ENCODE measurements around the gene KRTAP4-11. TPM values are rescaled to one million over a fixed set of nuclear protein-coding genes. Genes with fewer than 3 reads are reported as not detected.
"Not testable (repeated sequence)": the region's sequence is repeated elsewhere in the genome, so short reads cannot be mapped to it uniquely, and the experiment has no call there.

The KRTAP4-11 gene
- total RNA-seq, 1 experiment from 2014 or later, result not detected

- not testable (repeated sequence) for H2AFZ ChIP-seq (ENCODE audit: low read length); H2BK20ac ChIP-seq (ENCODE audit: low read depth, low read length, poor library complexity, severe bottlenecking); H2BK120ac ChIP-seq (ENCODE audit: low read depth, low read length, poor library complexity, severe bottlenecking); H3K9me3 Mint-ChIP-seq; H3K4me3 Mint-ChIP-seq; H3K18ac ChIP-seq (ENCODE audit: insufficient read length, low read depth, low read length); H3K9ac ChIP-seq (ENCODE audit: extremely low read depth, insufficient read length, low read length); H3K27ac ChIP-seq (ENCODE audit: insufficient read length, low read depth, low read length); H2BK5ac ChIP-seq (ENCODE audit: insufficient read length, low read length); H4K5ac ChIP-seq (ENCODE audit: insufficient read length, low read depth, low read length); H3K79me1 ChIP-seq (ENCODE audit: insufficient read depth, low read depth, low read length, poor library complexity, severe bottlenecking); H2BK15ac ChIP-seq (ENCODE audit: low read depth, low read length); H3K23ac ChIP-seq (ENCODE audit: insufficient read length, low read depth, low read length); H4K20me1 ChIP-seq (ENCODE audit: control insufficient read depth, insufficient read depth, insufficient read length); H4K91ac ChIP-seq (ENCODE audit: insufficient read length, low read depth, low read length); H3K27me3 ChIP-seq (ENCODE audit: insufficient read depth, low read length); H3K14ac ChIP-seq (ENCODE audit: insufficient read depth, low read length); H3K27me3 Mint-ChIP-seq (ENCODE audit: low read depth); H3K4me2 ChIP-seq (ENCODE audit: insufficient read depth, insufficient read length, low read length); H3K79me2 ChIP-seq (ENCODE audit: insufficient read depth, low read length); H3K4me1 ChIP-seq (ENCODE audit: insufficient read depth, low read length); H2BK12ac ChIP-seq (ENCODE audit: insufficient read length, low read depth, low read length); H3K23me2 ChIP-seq (ENCODE audit: insufficient read length, low read depth, low read length, poor library complexity, severe bottlenecking); DNase-seq; H2AK5ac ChIP-seq (ENCODE audit: insufficient read length, low read length); H3K36me3 Mint-ChIP-seq (ENCODE audit: insufficient read depth in 1 of 3, low read depth in 3 of 3); H3K9me3 ChIP-seq (ENCODE audit: control insufficient read depth, low read depth, low read length); H4K8ac ChIP-seq (replicated peaks; ENCODE audit: insufficient read length, low read depth, low read length); H3T11ph ChIP-seq (ENCODE audit: low read length); H3K56ac ChIP-seq (ENCODE audit: insufficient read length, low read depth, low read length); H3K4ac ChIP-seq (ENCODE audit: low read depth, low read length)
- peaks cover 15 to 17% of the 10 kb centered on the region in 2 experiments for H3K4me1 Mint-ChIP-seq
- peak within 1 kb of the TSS in 1 of 3 experiments; percentile 86; a peak in 1 of 7 replicates for H3K27ac Mint-ChIP-seq
- no CpG with 5 or more reads among the region's 14 CpGs for WGBS (ENCODE audit: extremely low coverage, insufficient read length, low lambda C conversion rate)
Observed at GRCh38 chr17:41084100-41084856, 33.9 kb downstream of the KRTAP4-11 start, which contains the start of gene KRTAP4-7. Gene KRTAP4-7, plus strand, starts transcription at chr17:41084150. Its CDS starts 57 bp downstream, at chr17:41084207.

- H3K23me2 ChIP-seq (ENCODE audit: insufficient read length, low read depth, low read length, poor library complexity, severe bottlenecking); H3K4me3 Mint-ChIP-seq; H3K56ac ChIP-seq (ENCODE audit: insufficient read length, low read depth, low read length); H3K9me3 Mint-ChIP-seq; H4K5ac ChIP-seq (ENCODE audit: insufficient read length, low read depth, low read length); H2BK12ac ChIP-seq (ENCODE audit: insufficient read length, low read depth, low read length); H2AFZ ChIP-seq (ENCODE audit: low read length); H3K27me3 ChIP-seq (ENCODE audit: insufficient read depth, low read length); H3K23ac ChIP-seq (ENCODE audit: insufficient read length, low read depth, low read length); DNase-seq; H3K18ac ChIP-seq (ENCODE audit: insufficient read length, low read depth, low read length); H3K9me3 ChIP-seq (ENCODE audit: control insufficient read depth, low read depth, low read length); H3K4ac ChIP-seq (ENCODE audit: low read depth, low read length); H3K79me1 ChIP-seq (ENCODE audit: insufficient read depth, low read depth, low read length, poor library complexity, severe bottlenecking); H4K8ac ChIP-seq (replicated peaks; ENCODE audit: insufficient read length, low read depth, low read length); H4K20me1 ChIP-seq (ENCODE audit: control insufficient read depth, insufficient read depth, insufficient read length); H2BK120ac ChIP-seq (ENCODE audit: low read depth, low read length, poor library complexity, severe bottlenecking); H3K79me2 ChIP-seq (ENCODE audit: insufficient read depth, low read length); H3K27ac ChIP-seq (ENCODE audit: insufficient read length, low read depth, low read length); H3K27me3 Mint-ChIP-seq (ENCODE audit: low read depth); H2BK20ac ChIP-seq (ENCODE audit: low read depth, low read length, poor library complexity, severe bottlenecking); H3K27ac Mint-ChIP-seq; H3T11ph ChIP-seq (ENCODE audit: low read length); H3K36me3 Mint-ChIP-seq (ENCODE audit: insufficient read depth in 1 of 3, low read depth in 3 of 3); H3K9ac ChIP-seq (ENCODE audit: extremely low read depth, insufficient read length, low read length); H2BK15ac ChIP-seq (ENCODE audit: low read depth, low read length); H2BK5ac ChIP-seq (ENCODE audit: insufficient read length, low read length); H3K14ac ChIP-seq (ENCODE audit: insufficient read depth, low read length); H3K4me2 ChIP-seq (ENCODE audit: insufficient read depth, insufficient read length, low read length); H2AK5ac ChIP-seq (ENCODE audit: insufficient read length, low read length); H4K91ac ChIP-seq (ENCODE audit: insufficient read length, low read depth, low read length); H3K4me1 ChIP-seq (ENCODE audit: insufficient read depth, low read length): not testable (repeated sequence)
- WGBS (ENCODE audit: extremely low coverage, insufficient read length, low lambda C conversion rate), result no CpG with 5 or more reads among the region's 2 CpGs
- peaks cover 12 to 17% of the 10 kb centered on the region in 2 experiments for H3K4me1 Mint-ChIP-seq
Observed at GRCh38 chr17:41083427-41083826, 34.7 kb downstream of the KRTAP4-11 start.

Measured in H9 (cell line).